HG03521 (cell line): ENCODE measurements around the gene ST8SIA1.

Experiments
- ATAC-seq: cut with Tn5 transposase; IDR thresholded peaks from one replicate; pipeline ENCODE4 v1.9.1; 2021; ENCODE audit warnings: mild to moderate bottlenecking, moderate library complexity; ENCODE audit not compliant: unreplicated experiment

ST8SIA1 gene

DNA sequence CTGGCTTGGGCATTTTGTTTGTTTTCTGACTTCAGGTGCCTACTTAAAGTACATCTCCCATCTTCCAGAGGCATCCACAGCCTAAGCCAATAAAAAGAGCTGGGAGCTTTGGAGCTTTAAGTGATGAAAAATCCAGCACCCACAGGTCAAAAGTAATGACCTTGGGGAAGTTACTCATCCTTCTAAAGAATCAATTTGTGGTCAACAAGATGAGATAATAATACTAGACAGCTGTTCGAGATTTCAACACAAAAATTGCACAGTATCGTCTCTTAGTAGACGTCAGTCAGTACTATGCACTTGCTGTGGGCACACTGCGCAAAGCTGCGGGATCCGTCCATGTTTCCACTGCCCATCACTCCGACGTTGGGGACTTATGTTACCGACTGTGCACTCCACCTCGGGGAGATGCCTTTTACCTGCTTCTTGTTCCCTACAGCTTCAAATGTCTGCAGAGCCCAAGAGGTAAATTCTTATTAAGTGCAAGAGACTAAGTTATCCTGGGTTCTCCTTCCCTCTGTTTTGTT lies 1.3 kb downstream of the ST8SIA1 start:
- no peak for ATAC-seq

GRCh38 chr12:22332202-22332601 lies 2.3 kb downstream of the ST8SIA1 start:
- ATAC-seq, result no peak

DNA sequence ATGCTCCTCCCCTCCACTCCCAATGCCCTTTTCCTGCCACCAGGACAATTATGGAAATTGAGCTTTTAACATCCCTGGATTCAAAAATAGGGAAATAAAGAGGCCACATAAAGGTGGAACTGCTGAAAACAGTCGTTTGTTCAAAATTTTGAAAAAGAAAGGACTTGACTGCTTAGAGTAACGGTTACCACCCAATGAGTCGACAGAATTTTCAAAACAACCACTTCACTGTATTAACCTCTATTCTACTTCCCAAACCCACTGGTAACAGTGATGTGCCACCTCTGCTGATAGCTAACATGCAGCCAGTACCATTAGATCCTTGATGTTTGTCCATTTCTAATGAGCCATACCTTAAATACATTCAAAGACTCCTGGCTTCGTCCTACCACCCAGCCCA lies 4.9 kb downstream of the ST8SIA1 start:
- no peak for ATAC-seq

- no peak for ATAC-seq
These were observed 9.3 kb downstream of the ST8SIA1 start for GRCh38 chr12:22325218-22325617.

- no peak for ATAC-seq
These were observed 12.4 kb downstream of the ST8SIA1 start for GRCh38 chr12:22322091-22322490.

DNA sequence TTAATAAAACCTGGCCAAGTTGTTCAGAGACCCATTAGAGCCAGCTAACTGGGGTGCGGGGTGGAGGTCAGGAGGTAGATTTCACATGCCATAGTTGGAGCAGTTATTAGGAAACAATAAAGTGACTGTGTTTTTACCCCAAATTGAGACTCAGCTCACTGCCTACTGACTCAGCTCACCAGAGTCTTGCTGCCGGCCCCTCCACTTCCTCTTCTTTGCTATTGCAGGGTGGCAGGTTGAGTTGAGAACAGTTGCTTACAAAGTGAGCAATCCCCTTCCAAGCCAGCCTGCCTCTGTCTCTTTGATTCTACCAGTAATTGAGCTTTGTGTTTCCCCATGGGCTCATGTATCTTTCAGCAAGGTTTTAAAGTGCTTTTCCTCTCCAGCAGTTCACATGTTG lies 12.9 kb downstream of the ST8SIA1 start:
- ATAC-seq, result no peak

DNA sequence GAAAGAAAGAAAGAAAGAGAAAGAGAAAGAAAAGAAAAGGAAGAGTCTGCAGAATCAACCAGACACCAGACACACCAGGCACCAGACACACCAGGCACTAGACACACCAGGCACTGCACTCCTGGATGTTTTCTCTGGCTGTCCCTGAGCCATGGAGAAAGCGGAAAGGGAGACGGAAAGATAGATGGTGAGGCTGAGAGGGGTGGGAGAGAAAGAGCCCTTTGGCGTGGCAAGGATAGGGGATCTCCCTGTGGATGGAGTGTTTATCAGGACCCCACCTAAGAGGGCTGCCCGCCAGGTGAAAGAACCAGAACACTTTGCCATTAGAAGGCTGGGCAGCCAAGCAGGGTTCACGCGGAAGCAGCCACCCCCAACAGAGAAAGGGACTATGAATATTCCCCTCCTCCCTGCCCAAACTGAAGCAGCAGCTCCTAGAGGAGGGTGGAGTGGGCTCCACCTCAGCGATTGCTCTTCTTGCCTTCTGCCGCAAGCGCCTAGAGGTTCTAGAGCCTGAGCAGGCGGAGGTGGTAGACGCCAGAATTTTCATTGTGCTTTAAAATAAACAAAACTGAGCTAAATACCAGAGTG lies 13.4 kb downstream of the ST8SIA1 start:
- ATAC-seq, result no peak

- no peak for ATAC-seq
These were observed 16.3 kb downstream of the ST8SIA1 start for GRCh38 chr12:22318108-22318737.

DNA sequence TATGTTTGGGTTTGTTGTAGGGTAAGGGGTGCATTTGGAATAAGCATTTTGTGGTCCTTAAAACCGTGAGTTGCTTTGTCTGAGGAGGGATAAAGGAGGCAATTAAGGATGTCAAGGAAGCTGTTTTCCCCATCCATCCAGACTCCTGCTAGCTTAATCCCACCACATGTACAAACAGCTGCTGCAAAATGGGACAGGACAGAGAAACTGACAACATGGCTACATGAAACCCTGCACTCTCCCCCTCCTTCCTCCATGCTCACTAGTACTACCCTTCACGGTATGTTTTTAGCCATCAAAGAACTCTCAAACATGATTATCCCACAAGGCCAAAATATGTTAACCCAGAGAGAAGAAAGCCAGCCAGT lies 20.6 kb downstream of the ST8SIA1 start:
- ATAC-seq, result no peak

DNA sequence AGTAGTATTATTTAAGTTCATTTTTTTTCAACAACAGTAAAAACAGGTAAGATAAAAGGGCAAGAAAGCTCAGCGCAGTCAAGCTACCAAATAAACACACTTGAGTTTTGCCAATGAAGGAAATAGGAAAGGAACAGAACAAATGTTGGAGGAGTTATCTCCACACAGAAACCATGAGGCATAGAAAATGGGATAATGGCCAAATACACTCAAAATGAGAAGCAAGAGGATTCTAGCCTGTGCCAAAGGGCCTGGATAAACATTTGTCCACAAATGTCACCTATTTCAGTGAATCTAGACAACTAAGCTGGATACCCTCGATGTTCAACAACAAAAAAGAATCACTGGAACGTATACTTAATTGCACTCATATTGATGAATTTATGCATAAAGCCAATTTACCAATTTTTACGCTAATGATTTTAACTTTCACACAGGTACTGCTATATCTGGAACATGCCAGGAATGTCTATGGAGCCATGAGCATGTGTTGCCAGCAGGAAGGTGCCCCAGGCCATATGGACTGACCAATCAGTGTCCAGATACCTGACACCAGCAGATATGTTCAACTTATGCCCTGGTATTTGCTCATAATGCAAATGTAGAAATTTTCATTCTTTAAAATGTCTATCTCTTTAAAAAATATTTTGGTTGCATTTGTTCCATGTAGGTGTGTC lies 21.1 kb downstream of the ST8SIA1 start:
- ATAC-seq, result no peak

GRCh38 chr12:22312336-22312735 lies 22.2 kb downstream of the ST8SIA1 start:
- ATAC-seq, result no peak

DNA sequence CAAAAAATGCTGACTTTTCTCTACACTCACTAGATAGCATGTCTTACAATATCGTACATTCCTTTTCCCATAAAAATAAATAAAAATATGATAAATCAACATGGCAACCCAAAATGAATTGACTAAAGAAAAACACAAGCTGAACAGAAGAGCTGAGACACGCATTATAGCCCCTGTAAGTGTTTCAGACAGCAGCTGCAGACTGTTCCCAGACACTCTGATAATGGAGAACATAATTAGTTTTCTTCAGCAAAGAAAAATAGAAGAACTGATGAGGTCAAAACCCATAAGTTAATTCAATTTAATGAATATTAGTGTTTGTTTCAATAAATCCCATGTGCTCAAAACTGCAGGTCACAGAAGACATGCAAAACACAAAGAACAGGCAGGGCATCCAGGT lies 23.8 kb downstream of the ST8SIA1 start:
- no peak for ATAC-seq

GRCh38 chr12:22310275-22310674 lies 24.2 kb downstream of the ST8SIA1 start:
- ATAC-seq, result no peak

DNA sequence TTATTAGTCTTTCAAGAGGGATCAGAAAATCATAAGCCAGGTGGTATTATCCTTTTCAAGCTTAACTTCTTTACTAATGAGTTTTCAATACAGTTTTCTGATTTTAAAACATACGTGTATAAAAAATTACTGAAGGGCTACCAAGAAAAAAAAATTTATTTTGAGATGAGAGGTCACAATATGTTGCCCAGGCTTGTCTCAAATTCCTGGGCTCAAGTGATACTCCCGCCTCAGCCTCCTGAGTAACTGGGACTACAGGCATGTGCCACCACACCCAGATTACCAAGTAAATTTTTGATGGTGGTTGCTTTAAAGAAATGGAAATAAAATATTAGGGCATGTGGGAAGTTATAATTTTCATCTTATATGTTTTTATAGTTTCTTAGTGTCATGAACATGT lies 26.7 kb downstream of the ST8SIA1 start:
- ATAC-seq, result no peak

- ATAC-seq, result no peak
These were observed 28.2 kb downstream of the ST8SIA1 start for GRCh38 chr12:22306311-22306710.

GRCh38 chr12:22304341-22304740 lies 30.2 kb downstream of the ST8SIA1 start:
- no peak for ATAC-seq

DNA sequence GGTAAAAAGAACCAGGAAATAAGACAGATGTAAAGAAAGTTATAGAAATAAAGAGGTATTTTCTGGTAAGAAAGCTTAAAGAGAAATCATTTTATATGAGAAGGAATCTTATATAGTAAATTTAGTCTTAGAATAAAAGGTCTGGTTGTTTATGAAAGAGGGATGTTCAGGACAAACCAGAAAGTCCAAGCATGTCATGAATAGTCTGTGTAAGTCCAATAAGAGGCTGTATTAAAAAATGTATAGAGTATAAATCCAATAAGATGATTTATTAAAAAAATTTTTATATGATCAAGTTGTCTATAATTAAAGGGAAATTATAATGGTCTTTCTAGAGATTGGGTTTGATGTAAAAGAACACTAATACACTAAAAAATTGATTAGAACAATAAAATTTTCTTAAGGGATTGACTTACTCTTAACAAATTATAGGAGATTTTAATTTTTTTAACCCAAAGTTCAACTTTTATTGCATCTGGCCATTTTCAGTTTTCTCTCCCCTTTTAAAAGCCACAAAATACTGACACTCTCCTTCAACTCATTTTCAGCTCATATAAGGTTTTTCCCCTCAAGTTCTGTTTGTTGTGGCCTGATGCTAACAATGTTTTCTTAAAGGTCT lies 35.1 kb downstream of the ST8SIA1 start:
- ATAC-seq, result no peak

- ATAC-seq, result no peak
These were observed 45.3 kb downstream of the ST8SIA1 start for GRCh38 chr12:22289250-22289649.

DNA sequence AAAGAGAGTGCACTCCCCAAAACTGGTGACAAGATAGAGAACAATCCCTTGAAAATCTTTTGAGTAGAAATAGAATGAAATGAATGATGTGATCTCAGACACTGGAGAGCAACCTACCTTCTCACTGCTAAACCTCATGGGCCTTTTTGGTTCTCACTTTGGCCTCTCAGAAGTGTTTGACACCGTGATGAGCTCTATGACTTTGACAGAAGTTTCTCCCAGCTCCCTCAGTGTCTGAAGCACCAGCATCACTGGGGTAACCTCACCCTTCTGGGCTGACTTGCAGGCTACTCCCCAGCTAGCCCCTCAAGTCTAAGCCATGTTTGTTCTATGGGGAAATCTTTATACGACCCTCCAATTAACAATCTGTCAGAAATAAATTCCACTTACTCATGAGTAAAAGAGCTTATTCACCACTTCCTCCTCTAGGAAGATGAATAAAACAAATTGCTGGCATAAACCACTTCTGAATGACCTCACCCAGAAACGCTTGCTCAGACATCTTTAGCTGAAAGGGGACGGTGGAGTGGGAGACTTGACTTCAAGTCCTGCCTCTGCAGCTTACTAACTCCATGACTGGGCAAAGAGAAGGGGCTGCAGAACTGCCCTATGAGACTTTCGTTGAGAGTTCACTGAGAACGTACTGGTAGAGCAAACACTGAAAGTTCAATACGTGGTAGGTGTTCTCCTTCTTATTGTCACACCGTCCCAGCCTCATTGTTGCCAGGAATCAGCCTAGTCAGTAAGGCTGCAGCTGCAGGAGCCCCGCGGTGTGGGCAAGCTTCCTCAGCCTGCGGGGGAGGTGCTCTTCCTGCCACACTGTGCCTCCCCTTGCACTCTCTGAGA lies 46.5 kb downstream of the ST8SIA1 start:
- no peak for ATAC-seq

DNA sequence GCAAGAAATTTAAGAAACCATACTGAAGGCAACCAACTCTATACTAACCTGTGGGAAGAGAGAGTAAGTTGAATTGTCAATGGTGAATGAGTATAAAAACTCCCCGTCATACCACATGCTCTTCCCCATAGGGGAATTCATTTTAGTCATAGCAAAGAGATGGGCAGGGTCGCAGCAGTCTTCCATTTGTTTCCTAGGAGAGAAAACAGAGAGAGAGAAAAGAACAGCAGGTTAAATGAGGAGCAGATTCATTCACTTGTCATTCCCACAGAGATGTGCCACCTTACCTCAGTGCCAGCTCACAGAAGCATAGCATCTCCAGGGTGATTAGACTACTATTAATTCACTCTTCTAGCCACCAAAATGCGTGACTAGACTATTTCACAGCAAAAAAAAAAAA lies 47.4 kb downstream of the ST8SIA1 start:
- no peak for ATAC-seq

DNA sequence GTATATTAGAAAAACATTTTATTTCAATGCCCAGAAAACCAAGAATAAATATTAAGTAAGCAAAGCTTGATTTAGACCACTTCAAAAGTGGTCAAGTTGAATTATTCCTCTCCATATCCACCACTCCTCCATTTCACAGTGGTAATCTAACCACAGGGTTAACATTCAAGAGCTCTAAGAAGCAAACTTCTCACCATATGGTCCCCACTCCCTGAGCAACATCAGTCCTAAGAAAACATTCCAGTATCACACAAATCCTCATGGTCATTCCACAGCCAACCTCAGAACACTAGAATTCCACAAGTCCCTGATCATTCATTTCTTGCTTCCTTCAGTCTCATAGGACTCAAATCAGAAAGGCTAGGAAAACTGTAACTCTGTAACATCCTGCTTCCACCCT lies 47.9 kb downstream of the ST8SIA1 start:
- ATAC-seq, result no peak
